Transverse colon (tissue), 4 donors: ENCODE data around the gene PMF1. TPM values are rescaled to one million over a fixed set of nuclear protein-coding genes. Genes with fewer than 3 reads are reported as not detected.

Source experiments
- DNase-seq: peaks from one replicate; pipeline ENCODE4 v3.0.0-alpha.2; 2019
- H3K27ac ChIP-seq, 4 donors: fragments of 200-600 bp; sonication (generic); 2 replicates each; pipeline ENCODE4 v1.5.1; 2016 to 2018; ENCODE audit warnings: inconsistent platforms in 4 of 4
- H3K27me3 ChIP-seq: fragments of 200-600 bp; sonication (generic); 2 replicates; pipeline ENCODE4 v1.5.1; 2017; ENCODE audit warnings: inconsistent platforms
- H3K36me3 ChIP-seq, 4 donors: fragments of 200-600 bp; sonication (generic); 2 replicates each; pipeline ENCODE4 v1.5.1; 2017 to 2019; ENCODE audit warnings: inconsistent platforms in 4 of 4
- H3K4me1 ChIP-seq, 4 donors: fragments of 200-600 bp; sonication (generic); 2 replicates each; pipeline ENCODE4 v1.5.1; 2017 to 2020; ENCODE audit warnings: inconsistent platforms in 4 of 4
- H3K4me3 ChIP-seq, 4 donors: fragments of 200-600 bp; sonication (generic); 1 replicate in 1 of 4; 2 replicates in 3 of 4; pipeline versions ENCODE4 v1.5.1 to v1.6.1; 2017 to 2019; ENCODE audit warnings: inconsistent platforms in 4 of 4
- H3K9me3 ChIP-seq, 2 donors: fragments of 200-600 bp; sonication (generic); 2 replicates each; pipeline ENCODE4 v1.5.1; 2017 to 2019; ENCODE audit warnings: inconsistent platforms in 2 of 2
- CTCF ChIP-seq, 5 experiments: fragments of 200-600 bp in 3 of 5; fragments of 450-650 bp in 2 of 5; sonication (generic) in 3 of 5; IDR thresholded peaks; 1 replicate in 2 of 5; 2 replicates in 3 of 5; pipeline ENCODE4 v1.5.1; 2016 to 2017; ENCODE audit warnings: antibody characterized with exemption in 5 of 5, inconsistent platforms in 3 of 5, mild to moderate bottlenecking in 2 of 5, moderate library complexity in 1 of 5
- EP300 ChIP-seq: sonication (generic); formaldehyde crosslinking; IDR thresholded peaks from one replicate; pipeline ENCODE4 v1.6.1; 2017; ENCODE audit warnings: antibody characterized with exemption, low read depth
- POLR2A ChIP-seq: fragments of 450-650 bp; IDR thresholded peaks from one replicate; pipeline ENCODE4 v1.6.1; 2016; ENCODE audit warnings: antibody characterized with exemption, mild to moderate bottlenecking, moderate library complexity
- POLR2AphosphoS5 ChIP-seq, 3 donors: sonication (generic); formaldehyde crosslinking; IDR thresholded peaks; one replicate each; pipeline ENCODE4 v1.6.1; 2016; ENCODE audit warnings: antibody characterized with exemption in 3 of 3
- WGBS, 2 donors: methylation state at CpG; one replicate each; pipeline ENCODE4 v1.1.5; 2018; ENCODE audit warnings: low coverage in 1 of 2; 5-methylcytosine and 5-hydroxymethylcytosine counted together
- in situ Hi-C, 4 donors: fragments of 200-750 bp; cut with MboI; loops; one replicate each; pipeline versions ENCODE4 v1.15.0 to v1.15.1; 2017; ENCODE audit warnings: low sequenced_read_pairs in 3 of 4, low pct_ligation_motif_present in 1 of 4, low pct_unique_long_range_greater_than_20kb in 1 of 4
- intact Hi-C: fragments of 100-400 bp; cut with DNase I; formaldehyde crosslinking; loops from one replicate; pipeline ENCODE4 v1.15.1; 2023; ENCODE audit warnings: low total_unique reads
- total RNA-seq, 4 donors: library from RNA; depleted of rRNA; stranded (reverse); fragments of >200 nt; gene quantifications; one replicate each; pipeline ENCODE4 v1.1.0, GENCODE V29; 2016

Gene PMF1
- 10 to 100 TPM; 29.9 to 67.3 (median 52.3) TPM for total RNA-seq

GRCh38 chr1:156212833-156213643, at the start of gene PMF1:
TSS of gene PMF1 (plus strand) at chr1:156213007. CDS start at chr1:156213016, 9 bp downstream.
- intact Hi-C loops (no loop called here), in situ Hi-C loops (loop anchor here in 1 of 4 donors (25.0 kb wide), 1 partner anchor 126 kb away; the partner anchor contains the start of gene MEX3A)
- H3K27me3 ChIP-seq = no peaks in the 10 kb centered on the region
- DNase-seq = peak; percentile 97
- peak within 1 kb of the TSS; percentile 41 to 73 (median 69) for H3K4me3 ChIP-seq
- peaks cover 0 to 10% (median under 1%) of the 10 kb centered on the region in 4 donors for H3K36me3 ChIP-seq
- 0% methylated on average over 14 to 49 of the region's 61 CpGs for WGBS, 2 donors
- H3K4me1 ChIP-seq = peaks cover 15 to 30% (median 22%) of the 10 kb centered on the region in 4 donors
- peak within 1 kb of the TSS; percentile 88 to 96 (median 94) for H3K27ac ChIP-seq
- peak; percentile 85 to 93 (median 85) for TF ChIP-seq POLR2AphosphoS5 (IDR thresholded peaks at IDR 0.05)
- no peak for TF ChIP-seq CTCF (IDR thresholded peaks at IDR 0.05)
- TF ChIP-seq POLR2A = peak; percentile 77
- TF ChIP-seq EP300 = peak; percentile 29
- H3K9me3 ChIP-seq = no peaks in the 10 kb centered on the region

GRCh38 chr1:156163712-156164111, 49.1 kb upstream of the PMF1 start:
- no peaks in the 10 kb centered on the region for H3K36me3 ChIP-seq
- H3K4me1 ChIP-seq = peaks cover 0 to 12% (median 8%) of the 10 kb centered on the region in 4 donors
- no peak for DNase-seq
- no peak overlapping the region for H3K27ac ChIP-seq
- whole genome bisulfite sequencing, 2 donors = 100% methylated on average over 1 of the region's 1 CpG
- H3K4me3 ChIP-seq = no peak overlapping the region
- intact Hi-C loops (no loop called here), in situ Hi-C loops (no loop called here)
- no peak for TF ChIP-seq POLR2A
- TF ChIP-seq CTCF (IDR thresholded peaks at IDR 0.05) = no peak
- TF ChIP-seq POLR2AphosphoS5 (IDR thresholded peaks at IDR 0.05) = no peak
- TF ChIP-seq EP300 = no peak
- H3K9me3 ChIP-seq = no peaks in the 10 kb centered on the region
- H3K27me3 ChIP-seq = no peaks in the 10 kb centered on the region

GRCh38 chr1:156164125-156164831, 48.5 kb upstream of the PMF1 start:
- Histone ChIP-seq H3K27ac (no peak overlapping the region), H3K36me3 (no peaks in the 10 kb centered on the region), H3K4me3 (no peak overlapping the region), H3K27me3 (no peaks in the 10 kb centered on the region), H3K4me1 (peaks cover 0 to 12% (median 8%) of the 10 kb centered on the region in 4 donors), H3K9me3 (no peaks in the 10 kb centered on the region)
- DNase-seq = no peak
- WGBS, 2 donors = 74 to 83% methylated on average over 6 of the region's 6 CpGs
- in situ Hi-C loops = no loop called here
- intact Hi-C loops = no loop called here
- TF ChIP-seq EP300 (no peak), POLR2AphosphoS5 (IDR thresholded peaks at IDR 0.05) (no peak), POLR2A (no peak), CTCF (IDR thresholded peaks at IDR 0.05) (no peak)

- DNase-seq = no peak
These were observed 47.7 kb upstream of the PMF1 start for GRCh38 chr1:156165083-156165482.

More at GRCh38 chr1:156165083-156165482, 47.7 kb upstream of the PMF1 start:
- 51 to 57% methylated on average over 2 of the region's 2 CpGs for WGBS, 2 donors
- Histone ChIP-seq H3K36me3 (no peaks in the 10 kb centered on the region), H3K27ac (no peak overlapping the region), H3K4me1 (peaks cover 0 to 12% (median 8%) of the 10 kb centered on the region in 4 donors), H3K9me3 (no peaks in the 10 kb centered on the region), H3K4me3 (no peak overlapping the region), H3K27me3 (no peaks in the 10 kb centered on the region)
- TF ChIP-seq POLR2AphosphoS5 (IDR thresholded peaks at IDR 0.05) = no peak
- no peak for TF ChIP-seq EP300
- TF ChIP-seq CTCF (IDR thresholded peaks at IDR 0.05) = no peak
- no peak for TF ChIP-seq POLR2A
- in situ Hi-C loops (no loop called here), intact Hi-C loops (no loop called here)
